HG02763 (cell line): Measurements from ENCODE around the gene KLHDC10.
"Not testable (repeated sequence)": the region's sequence is repeated elsewhere in the genome, so short reads cannot be mapped to it uniquely, and the experiment has no call there.

Experiments
- ATAC-seq: cut with Tn5 transposase; IDR thresholded peaks from one replicate; pipeline ENCODE4 v1.9.1; 2021; ENCODE audit warnings: mild to moderate bottlenecking, moderate library complexity; ENCODE audit not compliant: unreplicated experiment

The KLHDC10 gene

GRCh38 chr7:130113887-130114286 lies 43.6 kb downstream of the KLHDC10 start:
- no peak for ATAC-seq

- ATAC-seq, result no peak
Measured at GRCh38 chr7:130114374-130114773, 44.0 kb downstream of the KLHDC10 start.

GRCh38 chr7:130114776-130115175 lies 44.4 kb downstream of the KLHDC10 start:
- ATAC-seq, result no peak

GRCh38 chr7:130118294-130118693 lies 48.0 kb downstream of the KLHDC10 start:
- ATAC-seq, result no peak

- ATAC-seq, result no peak
Measured at GRCh38 chr7:130118801-130119200, 48.5 kb downstream of the KLHDC10 start.

GRCh38 chr7:130123501-130123900 lies 53.2 kb downstream of the KLHDC10 start:
- no peak for ATAC-seq

- ATAC-seq, result no peak
Measured at GRCh38 chr7:130124711-130125110, 54.4 kb downstream of the KLHDC10 start.

GRCh38 chr7:130126840-130127239 lies 56.5 kb downstream of the KLHDC10 start:
- ATAC-seq, result not testable (repeated sequence)

GRCh38 chr7:130127404-130127803 lies 57.1 kb downstream of the KLHDC10 start:
- ATAC-seq, result no peak

GRCh38 chr7:130127821-130128317 lies 57.5 kb downstream of the KLHDC10 start:
- ATAC-seq, result no peak

- no peak for ATAC-seq
Measured at GRCh38 chr7:130129011-130129411, 58.7 kb downstream of the KLHDC10 start.

- no peak for ATAC-seq
Measured at GRCh38 chr7:130131191-130131834, 61.0 kb downstream of the KLHDC10 start.

- ATAC-seq, result no peak
Measured at GRCh38 chr7:130131964-130132875, 61.9 kb downstream of the KLHDC10 start.

GRCh38 chr7:130133029-130133782 lies 62.9 kb downstream of the KLHDC10 start:
- no peak for ATAC-seq

GRCh38 chr7:130134106-130134636 lies 63.8 kb downstream of the KLHDC10 start:
- ATAC-seq, result no peak

GRCh38 chr7:130134726-130135125 lies 64.4 kb downstream of the KLHDC10 start:
- ATAC-seq, result no peak

- no peak for ATAC-seq
Measured at GRCh38 chr7:130135208-130136205, 65.2 kb downstream of the KLHDC10 start.

- ATAC-seq, result no peak
Measured at GRCh38 chr7:130136579-130137167, 66.3 kb downstream of the KLHDC10 start.

GRCh38 chr7:130137207-130137606 lies 66.9 kb downstream of the KLHDC10 start:
- ATAC-seq, result no peak
